GM21447 (cell line): Measurements from ENCODE around the gene HDAC8.
"Not testable (repeated sequence)": the region's sequence is repeated elsewhere in the genome, so short reads cannot be mapped to it uniquely, and the experiment has no call there.

Experiments used
- ATAC-seq: cut with Tn5 transposase; IDR thresholded peaks from one replicate; pipeline ENCODE4 v1.9.1; 2021; ENCODE audit not compliant: unreplicated experiment

The HDAC8 gene

GRCh38 chrX:72326605-72327300 lies 245.9 kb downstream of the HDAC8 start:
- no peak for ATAC-seq

DNA sequence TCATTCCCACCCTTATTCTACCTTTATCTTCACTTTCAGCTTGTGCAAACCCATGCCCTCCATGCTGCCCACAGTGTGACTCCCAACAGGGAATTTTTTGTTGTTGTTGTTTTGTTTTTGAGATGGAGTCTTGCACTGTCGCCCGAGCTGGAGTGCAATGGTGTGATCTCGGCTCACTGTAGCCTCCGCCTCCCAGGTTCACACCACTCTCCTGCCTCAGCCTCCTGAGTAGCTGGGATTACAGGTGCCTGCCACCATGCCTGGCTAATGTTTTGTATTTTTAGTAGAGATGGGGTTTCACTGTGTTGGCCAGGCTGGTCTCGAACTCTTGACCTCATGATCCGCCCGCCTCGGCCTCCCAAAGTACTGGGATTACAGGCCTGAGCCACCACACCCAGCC lies 253.0 kb downstream of the HDAC8 start:
- not testable (repeated sequence) for ATAC-seq

GRCh38 chrX:72317139-72317538 lies 255.5 kb downstream of the HDAC8 start:
- no peak for ATAC-seq

- ATAC-seq, result no peak
These were observed 256.1 kb downstream of the HDAC8 start for GRCh38 chrX:72316408-72317110.

DNA sequence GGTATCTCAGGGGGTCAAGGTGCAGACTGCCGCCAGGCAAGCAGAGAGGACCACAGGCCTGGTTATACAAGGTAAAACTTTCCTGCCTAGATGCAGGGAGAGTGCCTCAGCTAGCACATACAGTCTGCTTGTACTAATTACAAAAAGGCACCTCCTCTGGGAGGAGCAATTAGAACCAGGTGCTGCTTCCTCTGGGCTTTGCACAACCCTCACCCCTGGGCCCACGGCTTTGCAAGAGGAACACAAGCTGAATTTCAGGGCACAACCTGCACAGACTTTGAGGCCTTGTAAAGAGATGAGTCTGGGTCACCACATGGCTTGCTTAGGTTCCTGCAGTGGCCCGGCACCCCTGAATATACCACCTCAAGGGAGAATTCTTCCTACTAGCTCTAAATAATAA lies 257.8 kb downstream of the HDAC8 start:
- no peak for ATAC-seq

DNA sequence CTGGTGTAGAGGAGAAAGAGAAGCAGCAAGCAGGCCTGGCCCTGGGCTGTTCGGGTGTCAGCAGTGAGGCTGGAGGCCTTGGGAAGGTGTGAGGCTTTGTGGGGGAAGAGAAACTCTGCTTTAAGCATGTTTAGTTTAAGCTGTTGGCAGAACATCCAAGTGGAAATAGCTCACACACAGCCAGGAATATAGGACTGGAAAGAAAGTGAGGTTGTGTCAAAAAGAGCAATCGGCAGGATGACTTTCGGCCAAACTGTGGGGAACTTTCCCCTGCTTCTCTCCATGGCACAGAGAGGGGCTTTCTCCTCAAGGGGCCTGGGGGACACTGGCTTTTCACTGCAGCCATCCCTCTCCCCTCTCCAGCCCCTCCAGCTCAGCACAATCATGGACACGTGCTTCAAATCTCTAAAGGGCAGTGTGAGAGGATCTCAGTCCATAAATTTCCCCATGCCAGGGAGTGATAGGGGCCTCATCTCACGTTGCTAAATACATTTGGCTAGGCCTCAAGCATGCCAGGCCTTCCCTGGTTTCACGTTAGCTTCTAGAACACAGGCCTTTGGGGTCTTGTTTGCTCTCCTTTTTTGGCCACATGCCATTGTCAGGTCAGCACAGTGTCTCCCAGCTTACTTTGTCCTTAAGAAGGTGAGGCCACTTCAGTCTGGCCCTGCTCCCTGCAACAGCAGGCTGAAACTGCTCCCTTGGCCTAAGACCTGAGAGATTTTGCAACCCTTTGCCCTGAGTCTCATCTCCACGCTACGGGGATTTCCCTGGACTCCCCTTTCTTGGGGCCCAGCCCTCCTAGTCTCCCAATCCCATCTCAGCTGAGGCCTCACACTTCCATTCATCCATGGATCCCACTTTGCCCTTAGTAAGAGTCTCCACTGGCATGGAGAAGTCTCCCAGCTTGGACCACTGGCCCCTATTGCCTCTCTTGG lies 258.7 kb downstream of the HDAC8 start:
- ATAC-seq, result no peak

GRCh38 chrX:72312311-72312940 lies 260.2 kb downstream of the HDAC8 start:
- no peak for ATAC-seq

DNA sequence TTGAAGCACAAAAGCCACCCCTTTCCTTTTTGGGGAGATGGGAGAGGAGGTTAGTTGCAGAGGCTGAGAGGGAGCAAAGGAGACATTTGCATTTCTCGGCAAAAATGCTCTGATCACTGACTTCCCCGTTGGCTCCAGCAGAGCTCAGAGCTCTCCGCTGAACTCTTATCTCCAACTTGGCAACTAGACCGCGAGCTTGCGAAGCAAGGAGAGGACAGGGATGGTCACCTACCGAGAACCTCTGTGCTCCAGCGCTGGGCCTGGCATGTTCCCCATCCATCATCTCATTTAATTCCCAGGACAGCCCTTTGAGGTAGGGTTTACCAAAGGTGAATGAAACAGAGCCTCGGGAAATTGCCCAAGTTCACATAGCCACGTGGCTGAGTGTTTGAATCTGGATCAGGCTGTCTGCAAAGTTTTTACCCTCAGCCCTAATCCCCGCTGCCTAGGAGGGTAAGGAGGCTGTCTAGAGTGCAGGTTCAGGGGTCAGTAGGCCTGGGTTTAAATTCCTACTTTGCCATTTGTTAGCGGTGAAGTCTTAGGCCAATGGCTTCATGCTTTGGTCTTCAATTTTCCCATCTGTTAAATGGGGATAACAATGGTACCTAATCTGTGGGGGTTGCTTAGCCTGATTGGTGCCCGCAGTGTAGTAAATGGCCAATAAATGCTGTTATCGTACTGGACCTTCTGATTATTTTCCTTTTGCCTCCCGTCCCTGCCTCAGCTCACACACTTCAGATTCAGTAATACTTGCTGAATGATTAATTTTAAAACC lies 263.2 kb downstream of the HDAC8 start:
- no peak for ATAC-seq

DNA sequence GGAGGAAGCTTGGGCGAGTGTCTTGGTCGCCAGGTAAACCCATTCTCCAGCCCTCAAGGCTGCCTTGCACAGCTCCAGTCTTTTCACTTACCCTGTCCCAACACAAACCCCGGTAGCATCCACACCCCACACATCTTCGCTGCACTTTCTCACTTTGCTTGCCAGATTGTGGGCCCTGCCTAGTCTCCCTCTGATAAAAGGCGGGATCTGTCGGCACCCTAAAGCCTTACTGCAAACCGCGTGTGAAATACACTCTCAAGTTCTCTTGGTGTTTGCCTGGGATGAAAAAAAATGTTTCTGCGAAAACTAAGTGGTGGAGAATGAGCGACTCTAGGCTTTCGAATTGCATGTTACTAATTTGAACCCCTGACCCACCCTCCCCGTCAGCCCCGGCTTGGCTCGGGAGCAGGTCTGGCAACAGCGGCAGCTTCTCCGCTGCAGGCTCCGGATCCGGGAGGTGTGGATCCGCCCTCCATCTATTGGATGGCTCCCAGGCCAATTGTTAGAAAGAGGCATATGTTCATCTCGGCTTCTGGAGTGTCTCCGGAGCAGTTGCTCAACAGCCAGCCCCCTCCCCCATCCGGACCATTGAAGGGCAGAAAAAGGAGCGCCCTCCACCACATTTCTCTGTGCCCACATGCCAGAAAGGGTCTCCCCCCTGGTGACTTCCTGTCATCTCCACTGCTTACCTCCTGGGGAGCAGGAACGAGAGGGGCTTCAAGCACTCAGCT lies 263.9 kb downstream of the HDAC8 start:
- no peak for ATAC-seq

- ATAC-seq, result no peak
These were observed 264.5 kb downstream of the HDAC8 start for GRCh38 chrX:72308209-72308565.

DNA sequence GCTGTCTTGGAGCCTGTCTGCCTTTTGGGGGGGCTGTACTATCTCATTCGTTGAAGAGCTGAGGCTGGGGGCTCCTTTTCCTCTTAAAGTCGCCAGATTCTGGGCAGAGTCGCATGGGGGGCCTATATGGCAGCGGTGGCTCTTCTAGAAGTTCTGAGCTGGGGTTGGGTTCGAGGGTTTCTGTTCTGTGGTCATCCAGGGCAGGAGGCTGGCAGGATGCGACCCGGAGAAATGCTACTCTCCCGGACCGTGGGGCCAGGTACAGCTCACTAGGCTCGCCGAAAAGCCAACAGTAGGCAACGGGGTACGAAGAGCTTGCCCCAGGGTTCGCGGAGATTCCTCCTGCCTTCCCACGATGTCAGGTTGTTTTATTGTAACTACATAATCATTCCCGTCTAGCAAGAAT lies 265.0 kb downstream of the HDAC8 start:
- ATAC-seq, result no peak

GRCh38 chrX:72306851-72307645 lies 265.6 kb downstream of the HDAC8 start:
- peak; percentile 65 for ATAC-seq

DNA sequence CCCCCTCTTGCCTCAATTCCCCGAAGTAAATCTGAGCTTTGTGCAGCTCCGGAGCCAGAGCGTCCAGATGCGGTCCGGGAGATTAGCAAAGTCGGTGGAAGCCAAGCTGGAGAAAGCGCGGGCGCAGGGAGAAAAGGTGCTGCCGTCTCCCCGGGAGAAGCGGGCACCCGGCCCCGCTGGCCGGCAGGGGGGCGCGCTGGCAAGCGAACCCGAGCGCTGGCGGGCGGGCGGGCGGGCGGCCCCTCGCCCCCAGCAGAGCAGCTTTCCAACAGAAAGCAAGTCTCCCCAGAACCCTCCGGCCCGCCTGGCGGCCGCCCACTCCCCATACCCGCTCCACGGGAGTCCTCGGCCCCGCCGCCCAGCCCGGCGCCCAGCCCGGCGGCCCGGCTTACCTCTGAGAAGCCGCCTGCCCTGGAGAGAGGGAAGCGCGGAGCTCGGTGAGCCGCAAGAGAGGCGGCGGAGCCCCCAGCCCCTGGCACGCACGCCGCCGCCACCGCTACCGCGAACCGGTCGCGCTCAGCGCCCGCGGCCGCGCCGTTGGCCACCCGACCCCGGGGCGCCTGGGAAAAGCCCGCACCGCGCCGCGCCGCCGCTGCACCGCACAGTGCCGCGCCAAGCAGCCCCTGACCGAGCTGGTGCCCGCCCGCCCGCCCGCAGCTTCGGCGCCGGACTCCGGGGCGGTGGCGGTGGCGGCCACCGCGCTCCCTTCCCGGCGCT lies 266.4 kb downstream of the HDAC8 start:
- ATAC-seq, result peak; percentile 14

- no peak for ATAC-seq
These were observed 267.2 kb downstream of the HDAC8 start, which contains the start of gene CITED1 for GRCh38 chrX:72305286-72306084. Gene CITED1, minus strand, starts transcription at chrX:72305914. Its CDS starts 3,045 bp downstream, at chrX:72302869.

- no peak for ATAC-seq
These were observed 267.8 kb downstream of the HDAC8 start for GRCh38 chrX:72304877-72305276.

- ATAC-seq, result no peak
These were observed 270.9 kb downstream of the HDAC8 start for GRCh38 chrX:72301781-72302180.

DNA sequence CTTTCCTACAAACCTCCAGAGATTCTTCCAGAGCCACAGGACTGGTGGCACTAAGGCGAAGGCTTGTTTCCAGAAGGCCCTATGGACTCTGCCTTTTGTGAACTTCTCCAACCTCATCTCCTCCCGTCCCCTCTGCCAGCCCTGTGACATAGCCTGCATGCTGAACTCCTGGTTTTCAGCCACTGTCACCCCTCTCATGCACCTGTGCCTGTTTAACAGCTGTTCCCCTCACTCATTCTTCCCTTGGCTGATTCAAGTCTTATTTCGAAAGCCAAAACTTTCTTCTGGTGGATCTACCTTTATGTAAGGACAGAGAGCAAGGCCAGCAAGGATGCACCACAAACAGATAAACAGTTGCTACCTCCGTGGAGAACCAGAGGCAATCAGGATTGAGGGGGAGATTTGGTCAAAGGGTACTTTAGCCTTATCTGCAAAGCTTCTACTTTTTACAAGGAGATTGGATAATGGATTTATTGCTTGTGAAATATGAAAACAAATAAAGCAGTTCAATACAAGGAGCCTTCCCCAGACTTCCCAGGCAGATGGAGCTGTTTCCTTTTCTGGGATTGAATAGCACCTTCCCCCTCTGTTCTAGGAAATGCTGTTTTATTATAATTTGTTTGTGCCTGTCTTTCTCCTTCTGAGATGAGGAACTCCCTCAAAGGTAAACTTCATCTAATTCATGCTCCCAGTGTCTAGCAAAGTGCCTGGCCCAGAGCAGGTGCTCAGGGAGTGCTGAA lies 272.6 kb downstream of the HDAC8 start:
- no peak for ATAC-seq
